ENCODE data around the gene NRCAM.
A peak's percentile ranks its signal among the peaks of the same experiment; 100 is the strongest.

NRCAM gene

GRCh38 chr7:108448584-108449505, 7.4 kb downstream of the NRCAM start:
- Histone ChIP-seq H4K20me1 (ENCODE audit: insufficient read depth, low read length) (no peaks in the 10 kb centered on the region), H3K79me2 (ENCODE audit: low read length) (peaks cover 89% of the 10 kb centered on the region), H3K9ac (ENCODE audit: low read length) (peak overlapping the region; percentile 92), H2AFZ (ENCODE audit: low read depth, low read length) (no peak overlapping the region), H3K4me2 (ENCODE audit: low read length) (peak overlapping the region; percentile 96), H3K27me3 (ENCODE audit: low read depth, low read length) (no peaks in the 10 kb centered on the region), H3K9me3 (ENCODE audit: insufficient read depth, low read length) (no peaks in the 10 kb centered on the region), H3K4me3 (ENCODE audit: low read length) (peak overlapping the region; percentile 72), H3K27ac (ENCODE audit: low read length) (peak overlapping the region; percentile 98), H3K4me1 (ENCODE audit: low read length) (peaks cover 96% of the 10 kb centered on the region), H3K36me3 (replicated peaks; ENCODE audit: low read depth, low read length) (no peaks in the 10 kb centered on the region)
- no peak for TF ChIP-seq EZH2phosphoT487 (IDR thresholded peaks at IDR 0.05; ENCODE audit: low read depth)
- no peak for TF ChIP-seq CTCF (IDR thresholded peaks at IDR 0.05; ENCODE audit: low read depth, low read length)

GRCh38 chr7:108442039-108442568, 14.1 kb downstream of the NRCAM start:
- H4K20me1 ChIP-seq (ENCODE audit: insufficient read depth, low read length) = 0 out of 2 replicates have a peak, but pooled peaks cover 3% of the 10 kb centered on the region
- H2AFZ ChIP-seq (ENCODE audit: low read depth, low read length) = no peak overlapping the region
- no peaks in the 10 kb centered on the region for H3K9me3 ChIP-seq (ENCODE audit: insufficient read depth, low read length)
- H3K9ac ChIP-seq (ENCODE audit: low read length) = peak overlapping the region; percentile 20
- H3K4me1 ChIP-seq (ENCODE audit: low read length) = peaks cover 63% of the 10 kb centered on the region
- H3K27me3 ChIP-seq (ENCODE audit: low read depth, low read length) = no peaks in the 10 kb centered on the region
- no peak for TF ChIP-seq EZH2phosphoT487 (IDR thresholded peaks at IDR 0.05; ENCODE audit: low read depth)
- TF ChIP-seq CTCF (IDR thresholded peaks at IDR 0.05; ENCODE audit: low read depth, low read length) = no peak
- peak overlapping the region; percentile 27 for H3K4me3 ChIP-seq (ENCODE audit: low read length)
- peak overlapping the region; percentile 56 for H3K27ac ChIP-seq (ENCODE audit: low read length)
- peaks cover 11% of the 10 kb centered on the region for H3K36me3 ChIP-seq (replicated peaks; ENCODE audit: low read depth, low read length)
- peaks cover 90% of the 10 kb centered on the region for H3K79me2 ChIP-seq (ENCODE audit: low read length)
- peak overlapping the region; percentile 69 for H3K4me2 ChIP-seq (ENCODE audit: low read length)

GRCh38 chr7:108441392-108441955, 14.8 kb downstream of the NRCAM start:
- TF ChIP-seq CTCF (IDR thresholded peaks at IDR 0.05; ENCODE audit: low read depth, low read length) = no peak
- TF ChIP-seq EZH2phosphoT487 (IDR thresholded peaks at IDR 0.05; ENCODE audit: low read depth) = no peak
- peaks cover 16% of the 10 kb centered on the region for H3K36me3 ChIP-seq (replicated peaks; ENCODE audit: low read depth, low read length)
- H4K20me1 ChIP-seq (ENCODE audit: insufficient read depth, low read length) = 0 out of 2 replicates have a peak, but pooled peaks cover 3% of the 10 kb centered on the region
- no peak overlapping the region for H3K27ac ChIP-seq (ENCODE audit: low read length)
- 0 out of 2 replicates have a peak overlapping the region, but pooled peaks have one; percentile 20 for H3K9ac ChIP-seq (ENCODE audit: low read length)
- H2AFZ ChIP-seq (ENCODE audit: low read depth, low read length) = no peak overlapping the region
- peaks cover 90% of the 10 kb centered on the region for H3K79me2 ChIP-seq (ENCODE audit: low read length)
- H3K4me2 ChIP-seq (ENCODE audit: low read length) = peak overlapping the region; percentile 69; the same call in 1 of the 2 replicates
- no peaks in the 10 kb centered on the region for H3K27me3 ChIP-seq (ENCODE audit: low read depth, low read length)
- no peak overlapping the region for H3K4me3 ChIP-seq (ENCODE audit: low read length)
- H3K9me3 ChIP-seq (ENCODE audit: insufficient read depth, low read length) = no peaks in the 10 kb centered on the region
- H3K4me1 ChIP-seq (ENCODE audit: low read length) = peaks cover 56% of the 10 kb centered on the region

- no peak overlapping the region for H3K27ac ChIP-seq (ENCODE audit: low read length)
- no peaks in the 10 kb centered on the region for H3K9me3 ChIP-seq (ENCODE audit: insufficient read depth, low read length)
- peaks cover 49% of the 10 kb centered on the region for H3K4me1 ChIP-seq (ENCODE audit: low read length)
- H3K9ac ChIP-seq (ENCODE audit: low read length) = no peak overlapping the region
- no peak overlapping the region for H2AFZ ChIP-seq (ENCODE audit: low read depth, low read length)
- H3K36me3 ChIP-seq (replicated peaks; ENCODE audit: low read depth, low read length) = peaks cover 16% of the 10 kb centered on the region
- TF ChIP-seq CTCF (IDR thresholded peaks at IDR 0.05; ENCODE audit: low read depth, low read length) (no peak), EZH2phosphoT487 (IDR thresholded peaks at IDR 0.05; ENCODE audit: low read depth) (no peak)
- H3K4me2 ChIP-seq (ENCODE audit: low read length) = no peak overlapping the region
- 0 out of 2 replicates have a peak, but pooled peaks cover 3% of the 10 kb centered on the region for H4K20me1 ChIP-seq (ENCODE audit: insufficient read depth, low read length)
- H3K4me3 ChIP-seq (ENCODE audit: low read length) = no peak overlapping the region
- H3K79me2 ChIP-seq (ENCODE audit: low read length) = peaks cover 98% of the 10 kb centered on the region
- H3K27me3 ChIP-seq (ENCODE audit: low read depth, low read length) = no peaks in the 10 kb centered on the region
These were observed 15.6 kb downstream of the NRCAM start for GRCh38 chr7:108440613-108441012.

All from OCI-LY3 (cell line).